GM10266 (cell line): Measurements from ENCODE around the gene SLC9A3.

Experiments used
- DNase-seq: peaks from one replicate; pipeline ENCODE4 v3.0.0; 2012; ENCODE audit errors: extremely low spot score
- TF ChIP-seq, protein P1 (sequence below): IDR thresholded peaks from 2 replicates; pipeline ENCODE4 v1.5.1; 2012; ENCODE audit warnings: mild to moderate bottlenecking, low read depth; ENCODE audit not compliant: control insufficient read depth, insufficient read depth; ENCODE audit errors: missing control alignments

SLC9A3 gene

GRCh38 chr5:537621-538071 is 13.4 kb upstream of the SLC9A3 start:
- TF ChIP-seq, protein P1, sequence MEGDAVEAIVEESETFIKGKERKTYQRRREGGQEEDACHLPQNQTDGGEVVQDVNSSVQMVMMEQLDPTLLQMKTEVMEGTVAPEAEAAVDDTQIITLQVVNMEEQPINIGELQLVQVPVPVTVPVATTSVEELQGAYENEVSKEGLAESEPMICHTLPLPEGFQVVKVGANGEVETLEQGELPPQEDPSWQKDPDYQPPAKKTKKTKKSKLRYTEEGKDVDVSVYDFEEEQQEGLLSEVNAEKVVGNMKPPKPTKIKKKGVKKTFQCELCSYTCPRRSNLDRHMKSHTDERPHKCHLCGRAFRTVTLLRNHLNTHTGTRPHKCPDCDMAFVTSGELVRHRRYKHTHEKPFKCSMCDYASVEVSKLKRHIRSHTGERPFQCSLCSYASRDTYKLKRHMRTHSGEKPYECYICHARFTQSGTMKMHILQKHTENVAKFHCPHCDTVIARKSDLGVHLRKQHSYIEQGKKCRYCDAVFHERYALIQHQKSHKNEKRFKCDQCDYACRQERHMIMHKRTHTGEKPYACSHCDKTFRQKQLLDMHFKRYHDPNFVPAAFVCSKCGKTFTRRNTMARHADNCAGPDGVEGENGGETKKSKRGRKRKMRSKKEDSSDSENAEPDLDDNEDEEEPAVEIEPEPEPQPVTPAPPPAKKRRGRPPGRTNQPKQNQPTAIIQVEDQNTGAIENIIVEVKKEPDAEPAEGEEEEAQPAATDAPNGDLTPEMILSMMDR: no peak
- DNase-seq: no peak

- TF ChIP-seq, protein P1: no peak
- no peak for DNase-seq
Observed at GRCh38 chr5:537098-537497, 12.8 kb upstream of the SLC9A3 start.

DNA sequence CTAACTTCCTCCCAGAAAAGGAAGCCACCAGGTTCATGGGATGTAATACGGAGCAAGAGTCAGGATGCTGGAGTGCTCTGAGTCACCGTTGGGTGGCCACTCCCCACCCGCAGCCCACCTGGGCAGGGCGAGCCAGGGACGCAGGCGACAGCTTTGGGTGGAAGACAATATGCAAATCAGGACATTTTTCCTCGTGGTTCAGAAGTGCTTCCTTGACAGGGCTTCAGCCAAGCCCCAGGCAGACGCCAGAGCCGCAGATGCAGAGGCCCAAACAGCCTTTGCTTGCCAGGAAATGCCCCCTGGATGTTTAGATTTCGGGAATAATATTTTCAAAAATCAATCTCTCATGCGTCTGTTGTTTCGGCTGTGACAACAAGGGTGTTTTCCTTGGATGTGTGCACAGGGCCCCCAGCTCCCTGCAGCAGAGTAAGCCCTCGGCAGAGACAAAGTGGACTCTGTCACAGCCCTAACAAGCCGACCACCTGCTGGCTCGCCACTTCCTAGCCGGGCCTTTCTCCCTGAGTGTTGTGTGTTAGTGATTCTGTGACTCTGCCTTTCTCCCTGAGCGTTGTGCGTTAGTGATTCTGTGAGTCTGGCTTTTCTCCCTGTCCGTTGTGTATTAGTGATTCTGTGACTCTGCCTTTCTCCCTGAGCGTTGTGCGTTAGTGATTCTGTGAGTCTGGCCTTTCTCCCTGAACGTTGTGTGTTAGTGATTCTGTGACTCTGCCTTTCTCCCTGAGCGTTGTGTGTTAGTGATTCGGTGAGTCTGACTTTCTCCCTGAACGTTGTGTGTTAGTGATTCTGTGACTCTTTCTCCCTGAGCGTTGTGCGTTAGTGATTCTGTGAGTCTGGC is 11.8 kb upstream of the SLC9A3 start:
- DNase-seq: no peak
- TF ChIP-seq, protein P1: no peak

DNA sequence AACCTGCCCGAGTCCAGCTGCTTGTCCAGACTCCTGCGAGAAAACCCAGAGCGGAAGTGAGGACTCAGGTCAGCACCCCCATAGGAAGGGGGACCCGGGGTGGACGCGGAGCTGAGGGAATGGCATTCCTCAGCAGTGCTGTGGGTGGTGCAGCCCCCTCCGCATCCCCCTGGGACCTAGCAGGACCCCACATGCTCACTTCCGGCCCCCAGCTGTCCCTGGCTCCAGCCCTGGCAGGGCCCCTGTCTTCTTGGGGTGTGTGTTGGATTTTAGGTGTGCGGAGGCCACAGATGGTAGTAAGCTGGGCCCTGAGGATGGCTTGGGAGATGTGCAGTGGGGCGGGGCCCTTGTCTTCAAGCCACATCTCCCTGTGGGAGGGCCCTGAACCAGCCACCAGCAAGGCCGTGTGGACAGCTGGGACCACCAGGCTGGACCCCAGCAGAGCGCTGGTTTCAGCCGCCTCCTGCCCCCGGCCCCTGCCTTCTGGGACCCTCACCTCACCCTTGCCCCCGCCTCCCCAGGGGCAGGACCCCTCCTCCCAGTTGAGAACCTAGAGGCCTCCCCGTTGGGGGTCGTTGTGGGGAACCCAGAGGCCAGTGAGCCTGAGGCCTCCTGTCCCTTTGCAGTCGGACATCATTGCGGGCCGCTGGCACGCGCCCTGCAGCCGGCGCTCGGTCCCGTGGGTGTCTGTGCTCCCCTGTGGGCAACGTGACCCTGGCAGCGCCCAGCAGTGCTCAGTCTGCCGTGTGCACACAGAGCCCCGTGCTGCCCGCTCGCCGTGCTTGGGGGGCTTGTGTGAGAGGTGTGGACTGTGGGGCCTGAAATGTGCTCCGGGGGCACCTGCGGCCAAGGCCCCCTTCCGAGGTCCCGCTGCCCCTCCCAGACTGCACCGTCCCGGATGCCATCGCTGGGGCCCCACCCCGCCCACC is 10.8 kb upstream of the SLC9A3 start:
- no peak for DNase-seq

DNA sequence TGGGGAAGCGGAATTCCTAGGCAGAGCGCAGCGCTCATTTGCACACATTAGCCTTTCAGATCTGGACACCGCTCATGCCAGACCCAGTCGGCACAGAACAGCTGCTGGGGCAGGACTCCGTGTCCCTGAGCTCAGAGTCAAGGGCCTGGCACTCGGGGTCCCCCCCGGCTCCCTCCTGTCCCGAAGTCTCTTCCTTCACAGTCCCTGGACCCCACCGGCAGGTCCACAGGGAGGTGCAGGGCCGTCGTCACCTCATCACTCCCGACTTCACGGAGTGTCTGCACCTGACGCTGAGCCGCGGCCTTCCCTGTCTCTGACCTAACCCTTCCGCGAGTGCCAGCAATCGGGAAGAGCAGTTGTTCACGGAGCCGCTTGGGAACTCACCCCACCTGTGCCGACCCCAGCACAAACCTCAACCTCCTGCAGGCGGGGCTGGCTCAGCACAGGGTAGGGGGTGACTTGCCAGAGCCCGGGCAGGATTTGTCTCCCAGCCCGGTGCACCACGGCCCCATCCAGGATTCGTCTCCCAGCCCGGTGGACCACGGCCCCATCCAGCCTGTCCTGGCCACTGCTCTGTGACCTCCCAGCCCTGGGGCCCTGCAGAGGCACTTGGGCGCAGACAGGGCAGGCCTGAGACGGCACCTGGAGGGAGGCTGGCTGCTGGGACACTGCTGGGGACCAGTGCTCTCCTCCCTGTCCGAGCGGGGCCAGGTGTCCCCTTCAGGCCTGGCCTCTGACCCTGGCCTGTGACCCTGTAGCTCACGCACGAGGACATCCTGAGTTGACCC is 9.9 kb upstream of the SLC9A3 start:
- TF ChIP-seq, protein P1: no peak
- DNase-seq: no peak

More for the DNA sequence above, 10.8 kb upstream of the SLC9A3 start:
- TF ChIP-seq, protein P1: no peak

DNA sequence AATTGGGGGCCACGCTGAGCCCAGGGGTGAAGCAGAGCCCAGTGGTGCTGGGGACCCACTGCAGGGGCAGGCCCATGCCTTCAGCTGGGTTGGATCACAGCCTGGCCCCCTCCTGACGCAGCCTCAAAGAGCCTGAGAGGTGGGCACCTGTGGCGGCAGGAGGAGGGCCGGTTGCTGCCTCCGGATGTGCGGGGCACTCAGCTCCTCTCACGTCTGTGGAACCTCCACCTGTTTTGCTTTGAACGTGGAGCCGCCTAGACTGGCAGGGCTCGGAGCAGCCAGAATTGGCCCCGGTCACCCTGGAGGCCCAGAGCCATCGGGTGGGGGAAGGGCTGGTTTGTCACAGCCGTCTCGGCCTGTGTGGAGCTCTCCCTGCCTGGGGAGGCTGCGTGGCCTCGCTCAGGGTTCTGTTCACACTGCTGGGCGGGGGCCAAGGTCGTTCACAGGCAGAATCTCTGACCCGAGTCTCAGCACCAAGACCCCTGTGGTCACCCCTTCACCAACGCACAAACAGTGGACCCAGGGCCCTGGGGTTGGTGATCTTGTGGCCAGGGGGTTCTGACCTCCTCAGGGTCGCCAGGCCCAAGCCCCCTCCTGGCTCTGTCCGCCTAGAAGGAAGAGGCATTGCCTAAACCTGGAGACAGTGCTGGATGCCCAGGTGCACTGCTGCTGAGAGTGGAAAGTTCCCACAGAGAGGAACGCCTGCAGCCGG is 9.2 kb upstream of the SLC9A3 start:
- TF ChIP-seq, protein P1: no peak
- no peak for DNase-seq
